WTC11 (cell line): Measurements from ENCODE around the gene PKIB. TPM values are rescaled to one million over a fixed set of nuclear protein-coding genes. Genes with fewer than 3 reads are reported as not detected.

ENCODE experiments used
- ATAC-seq: fragments of 200-7000 bp; cut with Tn5 transposase; 2 replicates; pipeline ENCODE4 v1.10.0; 2021; ENCODE audit warnings: mild to moderate bottlenecking, moderate library complexity
- CTCF ChIA-PET: fragments of 300-600 bp; sonication (Branson Sonifier 250); formaldehyde crosslinking; loops from one replicate; lab custom pipeline; 2021; ENCODE audit warnings: antibody characterized with exemption; lab: Charles Lee
- POLR2A ChIA-PET: fragments of 350-600 bp; sonication (Branson Sonifier 250); formaldehyde crosslinking; loops from one replicate; lab custom pipeline; 2021; ENCODE audit warnings: antibody characterized with exemption; lab: Charles Lee
- DNase-seq: peaks from one replicate; pipeline ENCODE4 v3.0.0; 2021; ENCODE audit warnings: low spot score
- H3K27ac Mint-ChIP-seq: 2 replicates; pipeline ENCODE4 v1.8.0; 2021; ENCODE audit warnings: mixed read lengths
- H3K27me3 Mint-ChIP-seq: 2 replicates; pipeline ENCODE4 v1.8.0; 2021; ENCODE audit warnings: low read depth, mild to moderate bottlenecking, moderate library complexity, mixed read lengths
- H3K36me3 Mint-ChIP-seq: 2 replicates; pipeline ENCODE4 v1.8.0; 2021; ENCODE audit warnings: mixed read lengths
- H3K4me1 Mint-ChIP-seq: 2 replicates; pipeline ENCODE4 v1.8.0; 2022; ENCODE audit warnings: mixed read lengths
- H3K4me3 Mint-ChIP-seq: 2 replicates; pipeline ENCODE4 v1.8.0; 2021; ENCODE audit warnings: mild to moderate bottlenecking, moderate library complexity, mixed read lengths
- H3K9me3 Mint-ChIP-seq: 2 replicates; pipeline ENCODE4 v1.8.0; 2021; ENCODE audit warnings: mixed read lengths
- AFF4 ChIP-seq: sonication (generic); formaldehyde crosslinking; IDR thresholded peaks from 2 replicates; pipeline ENCODE4 v1.8.1; 2023; ENCODE audit warnings: mild to moderate bottlenecking, missing genetic modification reagents, borderline replicate concordance
- ARID4B ChIP-seq: sonication (generic); formaldehyde crosslinking; IDR thresholded peaks from 2 replicates; pipeline ENCODE4 v1.8.0; 2023; ENCODE audit warnings: missing genetic modification reagents, mild to moderate bottlenecking, borderline replicate concordance
- ATF3 ChIP-seq: sonication (generic); formaldehyde crosslinking; conservative IDR thresholded peaks from 2 replicates; pipeline ENCODE4 v1.8.1; 2022; ENCODE audit warnings: mild to moderate bottlenecking, missing genetic modification reagents
- EMX1 ChIP-seq: fragments of 250-450 bp; sonication (Bioruptor Pico); IDR thresholded peaks from 2 replicates; pipeline ENCODE4 v1.8.0; 2021; ENCODE audit warnings: mild to moderate bottlenecking
- HMGA2 ChIP-seq: fragments of 250-450 bp; sonication (Bioruptor Pico); IDR thresholded peaks from 2 replicates; pipeline ENCODE4 v1.4.0; 2021; ENCODE audit warnings: mild to moderate bottlenecking, moderate library complexity
- JUN ChIP-seq: sonication (generic); formaldehyde crosslinking; IDR thresholded peaks from 2 replicates; pipeline ENCODE4 v1.8.0; 2023; ENCODE audit warnings: mild to moderate bottlenecking, missing genetic modification reagents
- MXD4 ChIP-seq: fragments of 250-450 bp; sonication (Bioruptor Pico); IDR thresholded peaks from 2 replicates; pipeline ENCODE4 v1.8.0; 2021; ENCODE audit warnings: mild to moderate bottlenecking, moderate library complexity, borderline replicate concordance
- NR1H2 ChIP-seq: sonication (generic); formaldehyde crosslinking; IDR thresholded peaks from 2 replicates; pipeline ENCODE4 v1.9.0; 2021; ENCODE audit warnings: mild to moderate bottlenecking, moderate library complexity, missing genetic modification reagents
- PREB ChIP-seq: sonication (generic); formaldehyde crosslinking; IDR thresholded peaks from 2 replicates; pipeline ENCODE4 v1.8.1; 2022; ENCODE audit warnings: mild to moderate bottlenecking, missing genetic modification reagents, moderate library complexity, borderline replicate concordance
- RORB ChIP-seq: fragments of 250-450 bp; sonication (Bioruptor Pico); IDR thresholded peaks from 2 replicates; pipeline ENCODE4 v1.9.0; 2021; ENCODE audit warnings: mild to moderate bottlenecking
- SMAD4 ChIP-seq: sonication (generic); formaldehyde crosslinking; IDR thresholded peaks from 2 replicates; pipeline ENCODE4 v1.8.0; 2022; ENCODE audit warnings: mild to moderate bottlenecking, missing genetic modification reagents
- SOX15 ChIP-seq: fragments of 250-450 bp; sonication (Bioruptor Pico); IDR thresholded peaks from 2 replicates; pipeline ENCODE4 v1.9.0; 2021; ENCODE audit warnings: mild to moderate bottlenecking
- TCF7 ChIP-seq: sonication (generic); formaldehyde crosslinking; IDR thresholded peaks from 2 replicates; pipeline ENCODE4 v1.8.0; 2022; ENCODE audit warnings: mild to moderate bottlenecking, low read depth, missing genetic modification reagents, moderate library complexity
- TEAD1 ChIP-seq: sonication (generic); formaldehyde crosslinking; IDR thresholded peaks from 2 replicates; pipeline ENCODE4 v1.8.0; 2022; ENCODE audit warnings: mild to moderate bottlenecking, missing genetic modification reagents
- USF1 ChIP-seq: sonication (generic); formaldehyde crosslinking; IDR thresholded peaks from 2 replicates; pipeline ENCODE4 v1.8.0; 2022; ENCODE audit warnings: mild to moderate bottlenecking, missing genetic modification reagents
- ZNF219 ChIP-seq: sonication (generic); formaldehyde crosslinking; IDR thresholded peaks from 2 replicates; pipeline ENCODE4 v1.8.0; 2023; ENCODE audit warnings: missing genetic modification reagents, mild to moderate bottlenecking, borderline replicate concordance
- ZNF281 ChIP-seq: sonication (generic); formaldehyde crosslinking; IDR thresholded peaks from 2 replicates; pipeline ENCODE4 v1.8.0; 2023; ENCODE audit warnings: mild to moderate bottlenecking, missing genetic modification reagents
- total RNA-seq: library from RNA; stranded (reverse); gene quantifications from 3 replicates; pipeline ENCODE4 v1.2.3, GENCODE V29; 2021

Gene PKIB
- total RNA-seq, 1 experiment from 2014 or later, result 26.4 TPM

GRCh38 chr6:122648726-122649125, 38.5 kb downstream of the PKIB start:
- no peak overlapping the region for H3K27ac Mint-ChIP-seq
- no peak overlapping the region for H3K4me3 Mint-ChIP-seq
- POLR2A ChIA-PET, result no interaction called here
- H3K9me3 Mint-ChIP-seq, result no peaks in the 10 kb centered on the region
- ATAC-seq, result no peak
- no peak for TF ChIP-seq SMAD4 (CRISPR knock-in tag)
- no peak for TF ChIP-seq JUN (CRISPR knock-in tag)
- no peak for TF ChIP-seq ZNF219
- TF ChIP-seq TEAD1 (CRISPR knock-in tag), result no peak
- no peak for TF ChIP-seq ATF3 (CRISPR knock-in tag)
- TF ChIP-seq RORB (CRISPR knock-in tag), result no peak
- H3K27me3 Mint-ChIP-seq, result no peaks in the 10 kb centered on the region
- no peaks in the 10 kb centered on the region for H3K4me1 Mint-ChIP-seq
- CTCF ChIA-PET, result no interaction called here
- no peaks in the 10 kb centered on the region for H3K36me3 Mint-ChIP-seq
- no peak for DNase-seq

GRCh38 chr6:122649701-122650100, 39.5 kb downstream of the PKIB start:
- no peak overlapping the region for H3K4me3 Mint-ChIP-seq
- H3K4me1 Mint-ChIP-seq, result no peaks in the 10 kb centered on the region
- no peak overlapping the region for H3K27ac Mint-ChIP-seq

GRCh38 chr6:122650403-122650802, 40.2 kb downstream of the PKIB start:
- H3K9me3 Mint-ChIP-seq, result no peaks in the 10 kb centered on the region
- no peak for ATAC-seq

More at GRCh38 chr6:122649701-122650100, 39.5 kb downstream of the PKIB start:
- Mint-ChIP-seq H3K27me3 (no peaks in the 10 kb centered on the region), H3K36me3 (no peaks in the 10 kb centered on the region), H3K9me3 (no peaks in the 10 kb centered on the region)
- CTCF ChIA-PET, result no interaction called here
- no peak for DNase-seq
- POLR2A ChIA-PET, result no interaction called here
- ATAC-seq, result no peak
- no peak for TF ChIP-seq AFF4
- no peak for TF ChIP-seq NR1H2 (CRISPR knock-in tag)
- TF ChIP-seq EMX1 (CRISPR knock-in tag), result no peak
- no peak for TF ChIP-seq MXD4 (CRISPR knock-in tag)
- no peak for TF ChIP-seq HMGA2 (CRISPR knock-in tag)
- no peak for TF ChIP-seq PREB (CRISPR knock-in tag)

More at GRCh38 chr6:122650403-122650802, 40.2 kb downstream of the PKIB start:
- no peak for TF ChIP-seq USF1
- TF ChIP-seq SOX15 (CRISPR knock-in tag), result no peak
- no peak for TF ChIP-seq ARID4B
- no peak for TF ChIP-seq ZNF281 (CRISPR knock-in tag)
- no peak for TF ChIP-seq TCF7 (CRISPR knock-in tag)
- TF ChIP-seq, all 79 proteins: peak for 0
- CTCF ChIA-PET, result no interaction called here
- Mint-ChIP-seq H3K27ac (no peak overlapping the region), H3K4me1 (no peaks in the 10 kb centered on the region), H3K36me3 (no peaks in the 10 kb centered on the region), H3K27me3 (no peaks in the 10 kb centered on the region), H3K4me3 (no peak overlapping the region)
- POLR2A ChIA-PET, result no interaction called here
- DNase-seq, result no peak
